ENCODE data around the gene MARK1. TPM values are rescaled to one million over a fixed set of nuclear protein-coding genes. Genes with fewer than 3 reads are reported as not detected.

The MARK1 gene
- total RNA-seq, 1 donor from 2014 or later, result 6.3 TPM

- no peak for DNase-seq (ENCODE audit: low read depth)
- TF ChIP-seq, protein P1, sequence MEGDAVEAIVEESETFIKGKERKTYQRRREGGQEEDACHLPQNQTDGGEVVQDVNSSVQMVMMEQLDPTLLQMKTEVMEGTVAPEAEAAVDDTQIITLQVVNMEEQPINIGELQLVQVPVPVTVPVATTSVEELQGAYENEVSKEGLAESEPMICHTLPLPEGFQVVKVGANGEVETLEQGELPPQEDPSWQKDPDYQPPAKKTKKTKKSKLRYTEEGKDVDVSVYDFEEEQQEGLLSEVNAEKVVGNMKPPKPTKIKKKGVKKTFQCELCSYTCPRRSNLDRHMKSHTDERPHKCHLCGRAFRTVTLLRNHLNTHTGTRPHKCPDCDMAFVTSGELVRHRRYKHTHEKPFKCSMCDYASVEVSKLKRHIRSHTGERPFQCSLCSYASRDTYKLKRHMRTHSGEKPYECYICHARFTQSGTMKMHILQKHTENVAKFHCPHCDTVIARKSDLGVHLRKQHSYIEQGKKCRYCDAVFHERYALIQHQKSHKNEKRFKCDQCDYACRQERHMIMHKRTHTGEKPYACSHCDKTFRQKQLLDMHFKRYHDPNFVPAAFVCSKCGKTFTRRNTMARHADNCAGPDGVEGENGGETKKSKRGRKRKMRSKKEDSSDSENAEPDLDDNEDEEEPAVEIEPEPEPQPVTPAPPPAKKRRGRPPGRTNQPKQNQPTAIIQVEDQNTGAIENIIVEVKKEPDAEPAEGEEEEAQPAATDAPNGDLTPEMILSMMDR (conservative IDR thresholded peaks at IDR 0.05; ENCODE audit: low read depth, low read length), result no peak
- no peak overlapping the region for H3K4me3 ChIP-seq (ENCODE audit: low read depth, low read length)
Observed at GRCh38 chr1:220552672-220553260, 24.8 kb downstream of the MARK1 start.

- TF ChIP-seq, protein P1 (conservative IDR thresholded peaks at IDR 0.05; ENCODE audit: low read depth, low read length), result no peak
- no peak for DNase-seq (ENCODE audit: low read depth)
Observed at GRCh38 chr1:220556641-220557040, 28.7 kb downstream of the MARK1 start.

GRCh38 chr1:220563564-220563963 is 35.6 kb downstream of the MARK1 start:
- DNase-seq (ENCODE audit: low read depth), result no peak
- TF ChIP-seq, protein P1 (conservative IDR thresholded peaks at IDR 0.05; ENCODE audit: low read depth, low read length), result no peak
- H3K4me3 ChIP-seq (ENCODE audit: low read depth, low read length), result no peak overlapping the region

More at GRCh38 chr1:220556641-220557040, 28.7 kb downstream of the MARK1 start:
- no peak overlapping the region for H3K4me3 ChIP-seq (ENCODE audit: low read depth, low read length)

DNA sequence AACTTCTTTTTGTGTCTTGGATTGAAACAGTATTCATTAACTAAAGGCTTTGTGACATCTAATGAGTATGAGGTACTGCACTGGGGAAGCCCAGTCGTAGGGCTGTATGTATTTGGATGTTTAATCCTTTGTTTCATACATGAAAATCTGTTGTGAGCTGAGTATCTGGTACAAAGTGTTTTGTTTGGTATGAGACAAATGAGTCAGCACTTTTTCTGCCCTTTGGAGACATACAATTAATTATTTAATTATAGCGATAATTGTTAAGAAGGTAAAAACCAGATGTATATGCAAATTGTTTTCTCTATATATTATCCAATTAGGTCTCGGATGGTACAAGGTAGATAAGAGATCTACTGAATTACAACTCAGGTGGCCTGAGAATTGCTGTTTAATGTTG is 36.3 kb downstream of the MARK1 start:
- H3K4me3 ChIP-seq (ENCODE audit: low read depth, low read length), result no peak overlapping the region
- DNase-seq (ENCODE audit: low read depth), result no peak
- TF ChIP-seq, protein P1 (conservative IDR thresholded peaks at IDR 0.05; ENCODE audit: low read depth, low read length), result no peak

DNA sequence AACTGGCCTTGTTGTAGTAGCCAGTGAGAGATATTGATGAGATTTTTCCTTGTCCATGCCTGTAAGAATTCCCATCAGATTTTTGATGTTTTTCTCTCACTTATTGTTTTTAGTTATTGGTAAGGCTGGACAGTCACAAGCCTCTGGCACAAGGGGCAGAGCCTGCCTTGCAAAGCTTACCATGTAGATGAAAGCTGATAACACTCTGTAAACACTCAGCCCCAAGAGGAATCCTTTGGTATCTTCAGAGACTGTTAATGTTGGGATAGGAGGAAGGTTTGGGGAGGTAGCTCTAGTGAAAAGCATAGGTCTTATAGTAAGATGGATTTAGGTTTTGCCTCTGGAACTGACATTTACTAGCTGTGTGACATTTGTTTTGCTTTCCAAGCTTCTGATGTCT is 37.7 kb downstream of the MARK1 start:
- no peak overlapping the region for H3K4me3 ChIP-seq (ENCODE audit: low read depth, low read length)
- TF ChIP-seq, protein P1 (conservative IDR thresholded peaks at IDR 0.05; ENCODE audit: low read depth, low read length), result no peak

GRCh38 chr1:220566869-220567268 is 38.9 kb downstream of the MARK1 start:
- TF ChIP-seq, protein P1 (conservative IDR thresholded peaks at IDR 0.05; ENCODE audit: low read depth, low read length), result no peak

More for the DNA sequence above, 37.7 kb downstream of the MARK1 start:
- DNase-seq (ENCODE audit: low read depth), result no peak

GRCh38 chr1:220572416-220572815 is 44.5 kb downstream of the MARK1 start:
- TF ChIP-seq, protein P1 (conservative IDR thresholded peaks at IDR 0.05; ENCODE audit: low read depth, low read length), result no peak
- no peak overlapping the region for H3K4me3 ChIP-seq (ENCODE audit: low read depth, low read length)
- DNase-seq (ENCODE audit: low read depth), result no peak

More at GRCh38 chr1:220566869-220567268, 38.9 kb downstream of the MARK1 start:
- H3K4me3 ChIP-seq (ENCODE audit: low read depth, low read length), result no peak overlapping the region
- DNase-seq (ENCODE audit: low read depth), result no peak
